Keratinocyte (primary cell): Measurements from ENCODE around the gene MTCP1. TPM values are rescaled to one million over a fixed set of nuclear protein-coding genes. Genes with fewer than 3 reads are reported as not detected.

Experiments used
- DNase-seq: peaks from one replicate; pipeline ENCODE4 v3.0.0-alpha.2; 2011; ENCODE audit warnings: low read depth, missing footprints, low spot score
- FAIRE-seq: peaks from 2 replicates; lab custom pipeline; 2011; peaks lifted over from hg19 to GRCh38; lab: Jason Lieb, UNC
- H2AFZ ChIP-seq: 2 replicates; pipeline ENCODE4 v1.6.0; 2012; ENCODE audit warnings: low read length, control low read depth, inconsistent platforms; ENCODE audit not compliant: control insufficient read depth
- H3K27ac ChIP-seq: 2 replicates; pipeline ENCODE4 v1.5.1; 2011; ENCODE audit warnings: low read length; ENCODE audit not compliant: control insufficient read depth, insufficient read depth
- H3K27me3 ChIP-seq: 3 replicates; pipeline ENCODE4 v1.6.0; 2011; ENCODE audit warnings: low read length; ENCODE audit not compliant: control insufficient read depth, insufficient read depth; ENCODE audit errors: extremely low read depth
- H3K36me3 ChIP-seq, 2 experiments: 2 replicates in 1 of 2; 3 replicates in 1 of 2; pipeline ENCODE4 v1.5.1; 2011; ENCODE audit warnings: low read length in 2 of 2, mild to moderate bottlenecking in 1 of 2; ENCODE audit not compliant: control insufficient read depth in 2 of 2, insufficient read depth in 2 of 2; ENCODE audit errors: extremely low read depth in 1 of 2
- H3K4me1 ChIP-seq: 3 replicates; pipeline ENCODE4 v1.5.1; 2011; ENCODE audit warnings: low read length; ENCODE audit not compliant: control insufficient read depth, insufficient read depth; ENCODE audit errors: extremely low read depth
- H3K4me2 ChIP-seq: 3 replicates; pipeline ENCODE4 v1.6.0; 2011; ENCODE audit warnings: low read depth, low read length; ENCODE audit not compliant: control insufficient read depth, insufficient read depth; ENCODE audit errors: extremely low read depth
- H3K4me3 ChIP-seq, 3 experiments: fragments of 200-600 bp in 1 of 3; sonication (generic) in 1 of 3; 2 replicates in 2 of 3; 3 replicates in 1 of 3; pipeline ENCODE4 v1.5.1; 2011 to 2016; ENCODE audit warnings: low read length in 3 of 3, mild to moderate bottlenecking in 3 of 3, control low read depth in 2 of 3, inconsistent platforms in 1 of 3, low read depth in 1 of 3, mixed read lengths in 1 of 3, mixed run types in 1 of 3, moderate library complexity in 1 of 3; ENCODE audit not compliant: control insufficient read depth in 2 of 3, insufficient read depth in 2 of 3; ENCODE audit errors: extremely low read depth in 1 of 3
- H3K79me2 ChIP-seq: 2 replicates; pipeline ENCODE4 v1.6.0; 2012; ENCODE audit warnings: low read length; ENCODE audit not compliant: control insufficient read depth, insufficient read depth
- H3K9ac ChIP-seq: 3 replicates; pipeline ENCODE4 v1.6.0; 2011; ENCODE audit warnings: low read length; ENCODE audit not compliant: control insufficient read depth, insufficient read depth; ENCODE audit errors: extremely low read depth
- H3K9me1 ChIP-seq: 3 replicates; pipeline ENCODE4 v1.6.0; 2011; ENCODE audit warnings: low read length; ENCODE audit not compliant: control insufficient read depth, insufficient read depth; ENCODE audit errors: extremely low read depth
- H3K9me3 ChIP-seq: 2 replicates; pipeline ENCODE4 v1.5.1; 2012; ENCODE audit warnings: low read depth, low read length; ENCODE audit not compliant: control insufficient read depth
- H4K20me1 ChIP-seq: 3 replicates; pipeline ENCODE4 v1.6.0; 2011; ENCODE audit warnings: low read length; ENCODE audit not compliant: control insufficient read depth, insufficient read depth; ENCODE audit errors: extremely low read depth
- CTCF ChIP-seq, 3 experiments: IDR thresholded peaks in 1 of 3; conservative IDR thresholded peaks in 1 of 3; optimal IDR thresholded peaks in 1 of 3; 2 replicates in 2 of 3; 3 replicates in 1 of 3; pipeline versions ENCODE3 to v1.5.1; 2011; ENCODE audit warnings: low read length in 3 of 3, mild to moderate bottlenecking in 3 of 3, moderate library complexity in 2 of 3, control low read depth in 1 of 3, inconsistent platforms in 1 of 3; ENCODE audit not compliant: insufficient read depth in 2 of 3; ENCODE audit errors: extremely low read depth in 1 of 3
- EZH2 ChIP-seq: IDR thresholded peaks from one replicate; pipeline ENCODE4 v1.6.1; 2012; ENCODE audit warnings: inconsistent platforms, mild to moderate bottlenecking, low read length, moderate library complexity
- dilution Hi-C: fragments of 300-500 bp; cut with MboI; formaldehyde crosslinking; loops from one replicate; pipeline ENCODE4 v1.7.0; 2020; ENCODE audit warnings: low sequenced_read_pairs; ENCODE audit not compliant: extremely low pct_ligation_motif_present
- polyA plus RNA-seq, 5 experiments: library from polyadenylated mRNA; depleted of rRNA in 3 of 5; stranded (reverse) in 3 of 5; stranded (forward) in 1 of 5; unstranded in 1 of 5; fragments of >200 nt; gene quantifications; 1 replicate in 1 of 5; 2 replicates in 3 of 5; 3 replicates in 1 of 5; pipeline versions ENCODE4 v1.2.1 to v1.2.3, GENCODE V29; 2011 to 2012; ENCODE audit warnings: missing spikeins in 2 of 5, low read depth in 1 of 5, low replicate concordance in 1 of 5

MTCP1 gene
- polyA plus RNA-seq, 1 donor (not counting 4 experiments of a cell fraction or from before 2014, with no cell fraction given): 20.2 TPM

- DNase-seq (no peak), FAIRE-seq (no peak)
- Histone ChIP-seq H3K79me2 (peaks cover 28% of the 10 kb centered on the region), H3K36me3 (peaks cover 0 to 4% of the 10 kb centered on the region in 2 experiments), H3K9ac (peak overlapping the region; percentile 77), H3K4me3 (peak overlapping the region in 2 of 3 experiments; percentile 71 to 78), H3K4me2 (peak overlapping the region; percentile 78), H3K4me1 (peaks cover 7% of the 10 kb centered on the region), H4K20me1 (peaks cover 2% of the 10 kb centered on the region), H2AFZ (no peak overlapping the region), H3K27ac (peak overlapping the region; percentile 76), H3K27me3 (no peaks in the 10 kb centered on the region), H3K9me3 (no peaks in the 10 kb centered on the region), H3K9me1 (no peaks in the 10 kb centered on the region)
- TF ChIP-seq EZH2 (no peak), CTCF (optimal IDR thresholded peaks at IDR 0.05 in 1 of 3, IDR thresholded peaks at IDR 0.05 in 1 of 3, conservative IDR thresholded peaks at IDR 0.05 in 1 of 3; ENCODE audit: extremely low read depth in 1 of 3, insufficient read depth in 2 of 3, low read length in 3 of 3) (no peak)
- dilution Hi-C loops: no loop called here
Measured at GRCh38 chrX:155069414-155069813, 1.5 kb downstream of the MTCP1 start.

GRCh38 chrX:155068165-155068564 lies 2.8 kb downstream of the MTCP1 start:
- no peak for DNase-seq
- no peak for FAIRE-seq
- Histone ChIP-seq H3K9me3 (no peaks in the 10 kb centered on the region), H3K9ac (no peak overlapping the region), H3K27ac (no peak overlapping the region), H3K9me1 (no peaks in the 10 kb centered on the region), H3K4me3 (no peak overlapping the region), H3K4me2 (peak overlapping the region; percentile 2), H3K79me2 (peaks cover 26% of the 10 kb centered on the region), H4K20me1 (peaks cover 2% of the 10 kb centered on the region), H2AFZ (no peak overlapping the region), H3K4me1 (peaks cover 3% of the 10 kb centered on the region), H3K36me3 (no peaks in the 10 kb centered on the region), H3K27me3 (no peaks in the 10 kb centered on the region)
- dilution Hi-C loops: no loop called here
- no peak for TF ChIP-seq CTCF (optimal IDR thresholded peaks at IDR 0.05 in 1 of 3, IDR thresholded peaks at IDR 0.05 in 1 of 3, conservative IDR thresholded peaks at IDR 0.05 in 1 of 3; ENCODE audit: extremely low read depth in 1 of 3, insufficient read depth in 2 of 3, low read length in 3 of 3)
